HepG2 (cell line): ENCODE data around the gene CCS. TPM values are rescaled to one million over a fixed set of nuclear protein-coding genes. Genes with fewer than 3 reads are reported as not detected.

Experiments used
- ATRX ChIP-seq: sonication (generic); formaldehyde crosslinking; IDR thresholded peaks from 2 replicates; pipeline ENCODE4 v1.4.0; 2020; ENCODE audit warnings: missing genetic modification reagents, borderline replicate concordance
- EP300 ChIP-seq, 3 experiments: sonication (generic) in 1 of 3; formaldehyde crosslinking in 1 of 3; IDR thresholded peaks; 2 replicates each; pipeline versions ENCODE4 v1.5.1 to v1.6.1; 2011 to 2020; ENCODE audit warnings: low read depth in 2 of 3, low read length in 2 of 3, borderline replicate concordance in 1 of 3, improper control_type of control experiment in 1 of 3, mild to moderate bottlenecking in 1 of 3, missing genetic modification reagents in 1 of 3, moderate library complexity in 1 of 3
- HMGXB3 ChIP-seq: sonication (generic); formaldehyde crosslinking; IDR thresholded peaks from 2 replicates; pipeline ENCODE4 v1.4.0; 2020; ENCODE audit warnings: missing genetic modification reagents, borderline replicate concordance
- KAT7 ChIP-seq: IDR thresholded peaks from 2 replicates; pipeline ENCODE4 v1.6.1; 2018; ENCODE audit warnings: borderline replicate concordance, missing compliant biosample characterization
- KAT8 ChIP-seq: IDR thresholded peaks from 2 replicates; pipeline ENCODE4 v1.6.1; 2016; ENCODE audit warnings: missing genetic modification reagents, missing compliant biosample characterization
- KMT2B ChIP-seq: IDR thresholded peaks from 2 replicates; pipeline ENCODE4 v1.6.1; 2016; ENCODE audit warnings: missing genetic modification reagents, missing compliant biosample characterization
- MAFK ChIP-seq, 2 experiments: IDR thresholded peaks in 1 of 2; conservative IDR thresholded peaks in 1 of 2; 2 replicates each; pipeline ENCODE4 v1.6.1; 2011; ENCODE audit warnings: improper control_type of control experiment in 2 of 2, low read length in 2 of 2
- SOX6 ChIP-seq, 2 experiments: fragments of 450-650 bp in 1 of 2; sonication (generic) in 1 of 2; formaldehyde crosslinking in 1 of 2; IDR thresholded peaks; 2 replicates each; pipeline versions ENCODE4 v1.4.0 to v1.6.1; 2017 to 2020; ENCODE audit warnings: antibody characterized with exemption in 1 of 2, mild to moderate bottlenecking in 1 of 2, missing genetic modification reagents in 1 of 2
- ZBTB43 ChIP-seq: sonication (generic); formaldehyde crosslinking; conservative IDR thresholded peaks from 2 replicates; pipeline ENCODE4 v1.4.0; 2020; ENCODE audit warnings: missing genetic modification reagents
- ZNF253 ChIP-seq: sonication (generic); formaldehyde crosslinking; IDR thresholded peaks from 2 replicates; pipeline ENCODE4 v1.8.0; 2022; ENCODE audit warnings: mild to moderate bottlenecking, missing genetic modification reagents, borderline replicate concordance
- ZNF343 ChIP-seq: sonication (generic); formaldehyde crosslinking; IDR thresholded peaks from 2 replicates; pipeline ENCODE4 v1.4.0; 2020; ENCODE audit warnings: mild to moderate bottlenecking, missing genetic modification reagents
- ZNF431 ChIP-seq: sonication (generic); formaldehyde crosslinking; IDR thresholded peaks from 2 replicates; pipeline ENCODE4 v1.9.0; 2022; ENCODE audit warnings: missing genetic modification reagents, low read depth, mild to moderate bottlenecking, borderline replicate concordance
- ZNF556 ChIP-seq: sonication (generic); formaldehyde crosslinking; IDR thresholded peaks from 2 replicates; pipeline ENCODE4 v1.4.0; 2020; ENCODE audit warnings: mild to moderate bottlenecking, missing genetic modification reagents, borderline replicate concordance
- ZNF564 ChIP-seq: sonication (generic); formaldehyde crosslinking; IDR thresholded peaks from 2 replicates; pipeline ENCODE4 v1.8.1; 2023; ENCODE audit warnings: mild to moderate bottlenecking, missing genetic modification reagents
- ZNF724P ChIP-seq: sonication (generic); formaldehyde crosslinking; IDR thresholded peaks from 2 replicates; pipeline ENCODE4 v1.8.0; 2022; ENCODE audit warnings: missing genetic modification reagents, borderline replicate concordance
- ZSCAN22 ChIP-seq: sonication (generic); formaldehyde crosslinking; IDR thresholded peaks from 2 replicates; pipeline ENCODE4 v1.4.0; 2020; ENCODE audit warnings: mild to moderate bottlenecking, missing genetic modification reagents
- ZSCAN29 ChIP-seq: sonication (generic); formaldehyde crosslinking; conservative IDR thresholded peaks from 2 replicates; pipeline ENCODE4 v1.4.0; 2020; ENCODE audit warnings: mild to moderate bottlenecking, missing genetic modification reagents
- polyA plus RNA-seq, 8 experiments: library from polyadenylated mRNA; depleted of rRNA in 3 of 8; stranded (reverse) in 7 of 8; unstranded in 1 of 8; fragments of >200 nt; fragmentation: Illumina TruSeq in 4 of 8; extraction: Trizol in 4 of 8; gene quantifications; 2 replicates each; pipeline versions ENCODE4 v1.2.1 to v1.2.3, GENCODE V29; 2011 to 2016; ENCODE audit warnings: low read depth in 4 of 8, missing spikeins in 1 of 8, mixed read lengths in 1 of 8; ENCODE audit not compliant: insufficient read depth in 1 of 8
- total RNA-seq, 5 experiments: library from RNA; depleted of rRNA; stranded (reverse); fragments of >200 nt; fragmentation: Illumina TruSeq; extraction: Trizol; gene quantifications; 2 replicates each; pipeline ENCODE4 v1.2.3, GENCODE V29; 2016; ENCODE audit warnings: low read depth in 1 of 5
- TF ChIP-seq, protein P1 (sequence below): sonication (generic); formaldehyde crosslinking; conservative IDR thresholded peaks from 2 replicates; pipeline ENCODE4 v1.4.0; 2020; ENCODE audit warnings: mild to moderate bottlenecking, missing genetic modification reagents, moderate library complexity

CCS gene
- total and polyA plus RNA-seq, 2 of the 13 experiments (the other 11 are each of a cell fraction or from before 2014, with no cell fraction given), result 25.4 to 44.6 TPM

GRCh38 chr11:66616379-66617154 is 23.6 kb downstream of the CCS start, which contains the start of gene RBM14 (continued):
- TF ChIP-seq ZBTB43 (no peak; the same call in 1 of the 2 replicates), ZNF564 (CRISPR knock-in tag) (0 out of 2 replicates have a peak, but pooled peaks have one; percentile 77), ZNF253 (CRISPR knock-in tag) (no peak), ZNF343 (peak; percentile 71; the same call in 1 of the 2 replicates), SOX6 (IDR thresholded peaks at IDR 0.05) (no peak), SOX6 (CRISPR knock-in tag; IDR thresholded peaks at IDR 0.05) (peak; percentile 24; the same call in 1 of the 2 replicates), KMT2B (CRISPR knock-in tag) (peak; percentile 70), ZNF431 (CRISPR knock-in tag) (no peak), ATRX (CRISPR knock-in tag) (no peak), ZNF556 (CRISPR knock-in tag) (peak; percentile 64; the same call in 1 of the 2 replicates), MAFK (conservative IDR thresholded peaks at IDR 0.05 in 1 of 2, IDR thresholded peaks at IDR 0.05 in 1 of 2; ENCODE audit: low read length in 2 of 2) (no peak), HMGXB3 (peak; percentile 94; the same call in 1 of the 2 replicates), ZSCAN29 (CRISPR knock-in tag) (peak; percentile 43; the same call in 1 of the 2 replicates), EP300 (IDR thresholded peaks at IDR 0.05; ENCODE audit: low read depth in 2 of 2, low read length in 2 of 2) (peak in 1 of 2 experiments; percentile 30; a peak in 1 of 4 replicates), EP300 (CRISPR knock-in tag; IDR thresholded peaks at IDR 0.05; ENCODE audit: borderline replicate concordance) (no peak), ZNF724P (CRISPR knock-in tag) (peak; percentile 91), ZSCAN22 (0 out of 2 replicates have a peak, but pooled peaks have one; percentile 32), KAT8 (peak; percentile 86), KAT7 (CRISPR knock-in tag) (no peak; the same call in 1 of the 2 replicates)
- TF ChIP-seq, protein P1, sequence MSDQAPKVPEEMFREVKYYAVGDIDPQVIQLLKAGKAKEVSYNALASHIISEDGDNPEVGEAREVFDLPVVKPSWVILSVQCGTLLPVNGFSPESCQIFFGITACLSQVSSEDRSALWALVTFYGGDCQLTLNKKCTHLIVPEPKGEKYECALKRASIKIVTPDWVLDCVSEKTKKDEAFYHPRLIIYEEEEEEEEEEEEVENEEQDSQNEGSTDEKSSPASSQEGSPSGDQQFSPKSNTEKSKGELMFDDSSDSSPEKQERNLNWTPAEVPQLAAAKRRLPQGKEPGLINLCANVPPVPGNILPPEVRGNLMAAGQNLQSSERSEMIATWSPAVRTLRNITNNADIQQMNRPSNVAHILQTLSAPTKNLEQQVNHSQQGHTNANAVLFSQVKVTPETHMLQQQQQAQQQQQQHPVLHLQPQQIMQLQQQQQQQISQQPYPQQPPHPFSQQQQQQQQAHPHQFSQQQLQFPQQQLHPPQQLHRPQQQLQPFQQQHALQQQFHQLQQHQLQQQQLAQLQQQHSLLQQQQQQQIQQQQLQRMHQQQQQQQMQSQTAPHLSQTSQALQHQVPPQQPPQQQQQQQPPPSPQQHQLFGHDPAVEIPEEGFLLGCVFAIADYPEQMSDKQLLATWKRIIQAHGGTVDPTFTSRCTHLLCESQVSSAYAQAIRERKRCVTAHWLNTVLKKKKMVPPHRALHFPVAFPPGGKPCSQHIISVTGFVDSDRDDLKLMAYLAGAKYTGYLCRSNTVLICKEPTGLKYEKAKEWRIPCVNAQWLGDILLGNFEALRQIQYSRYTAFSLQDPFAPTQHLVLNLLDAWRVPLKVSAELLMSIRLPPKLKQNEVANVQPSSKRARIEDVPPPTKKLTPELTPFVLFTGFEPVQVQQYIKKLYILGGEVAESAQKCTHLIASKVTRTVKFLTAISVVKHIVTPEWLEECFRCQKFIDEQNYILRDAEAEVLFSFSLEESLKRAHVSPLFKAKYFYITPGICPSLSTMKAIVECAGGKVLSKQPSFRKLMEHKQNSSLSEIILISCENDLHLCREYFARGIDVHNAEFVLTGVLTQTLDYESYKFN (CRISPR knock-in tag), result peak; percentile 60
